Measurements from ENCODE around the gene SYCP2L.

GRCh38 chr6:10933126-10933525 lies 46.3 kb downstream of the SYCP2L start:
- TF ChIP-seq POLR2A (IDR thresholded peaks at IDR 0.05; ENCODE audit: low read depth, low read length) (no peak), POLR2AphosphoS5 (IDR thresholded peaks at IDR 0.05; ENCODE audit: low read depth, low read length) (no peak)

All from GM12892 (cell line).